DOHH2 (cell line): Measurements from ENCODE around the gene PRKCQ.
A peak's percentile ranks its signal among the peaks of the same experiment; 100 is the strongest.

Experiments
- H3F3A ChIP-seq: fragments of 200-600 bp; sonication (generic), shearing (Covaris generic); 2 replicates; pipeline ENCODE4 v1.6.0; 2016; ENCODE audit warnings: antibody characterized with exemption, mild to moderate bottlenecking; ENCODE audit not compliant: control insufficient read depth, insufficient read depth
- H3K27ac ChIP-seq: fragments of 200-600 bp; sonication (generic); 2 replicates; pipeline ENCODE4 v1.5.1; 2014; ENCODE audit warnings: low read depth, mild to moderate bottlenecking, low read length, moderate library complexity
- H3K27me3 ChIP-seq: fragments of 200-600 bp; sonication (generic); 2 replicates; pipeline ENCODE4 v1.6.1; 2014; ENCODE audit warnings: mild to moderate bottlenecking, low read length, mixed read lengths; ENCODE audit not compliant: control insufficient read depth
- H3K36me3 ChIP-seq: fragments of 200-600 bp; sonication (generic); 2 replicates; pipeline ENCODE4 v1.6.1; 2014; ENCODE audit warnings: mild to moderate bottlenecking, low read length, moderate library complexity, mixed read lengths; ENCODE audit not compliant: control insufficient read depth
- H3K4me1 ChIP-seq: fragments of 200-600 bp; sonication (generic); 2 replicates; pipeline ENCODE4 v1.6.1; 2014; ENCODE audit warnings: mild to moderate bottlenecking, low read length, mixed read lengths; ENCODE audit not compliant: control insufficient read depth
- H3K4me2 ChIP-seq: fragments of 200-600 bp; sonication (generic); 2 replicates; pipeline ENCODE4 v1.6.0; 2014; ENCODE audit warnings: mild to moderate bottlenecking, low read length, moderate library complexity
- H3K4me3 ChIP-seq: fragments of 200-600 bp; sonication (generic); 2 replicates; pipeline ENCODE4 v1.5.1; 2014; ENCODE audit warnings: mild to moderate bottlenecking, low read length, mixed read lengths
- H3K79me2 ChIP-seq: fragments of 200-600 bp; sonication (generic); 2 replicates; pipeline ENCODE4 v1.6.1; 2014; ENCODE audit warnings: mild to moderate bottlenecking, low read length, mixed read lengths; ENCODE audit not compliant: control insufficient read depth
- H3K9me2 ChIP-seq: fragments of 200-600 bp; sonication (generic); replicated peaks from 2 replicates; pipeline ENCODE4 v1.6.1; 2014; ENCODE audit warnings: mild to moderate bottlenecking, low read length, mixed read lengths; ENCODE audit not compliant: control insufficient read depth
- H3K9me3 ChIP-seq: fragments of 200-600 bp; sonication (generic); 2 replicates; pipeline ENCODE4 v1.6.1; 2014; ENCODE audit warnings: antibody characterized with exemption, low read length, mixed read lengths; ENCODE audit not compliant: control insufficient read depth, insufficient read depth
- H4K20me1 ChIP-seq: fragments of 200-600 bp; sonication (generic); 2 replicates; pipeline ENCODE4 v1.6.0; 2014; ENCODE audit warnings: low read depth, mild to moderate bottlenecking, antibody characterized with exemption, low read length, moderate library complexity; ENCODE audit not compliant: control insufficient read depth, insufficient read depth
- EZH2phosphoT487 ChIP-seq: fragments of 200-600 bp; sonication (generic); IDR thresholded peaks from 2 replicates; pipeline ENCODE4 v1.6.1; 2017; ENCODE audit warnings: borderline replicate concordance, mild to moderate bottlenecking, antibody characterized with exemption, low read length, moderate library complexity, mixed read lengths
- TF ChIP-seq, protein P1 (sequence below): fragments of 200-600 bp; sonication (generic); IDR thresholded peaks from one replicate; pipeline ENCODE4 v1.5.1; 2014; ENCODE audit warnings: antibody characterized with exemption, mild to moderate bottlenecking, low read depth, low read length; ENCODE audit not compliant: poor library complexity, severe bottlenecking

The PRKCQ gene

DNA sequence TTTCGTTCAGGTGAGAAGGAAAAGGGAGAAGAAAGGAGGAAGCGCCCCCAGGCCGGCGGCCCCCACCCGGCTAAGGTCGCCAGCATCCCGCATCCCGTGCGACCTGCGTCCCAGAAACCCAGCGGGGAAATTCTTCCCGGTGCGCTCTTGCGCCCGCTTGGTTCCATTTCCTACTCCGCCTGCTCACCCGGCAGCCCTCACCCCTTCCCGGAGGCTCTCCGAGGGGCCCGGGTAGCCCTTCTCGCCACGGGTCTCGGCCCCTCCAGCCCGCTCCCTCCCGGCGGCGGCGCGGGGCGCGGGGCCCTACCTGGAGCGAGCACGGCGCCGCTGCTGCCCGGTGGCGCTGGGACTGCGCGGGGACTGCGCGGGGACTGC, at the start of gene PRKCQ:
TSS of gene PRKCQ (minus strand) at position 373 of the 375 bp plus-strand sequence. CDS start 65,141 bp downstream, outside the sequence.
- Histone ChIP-seq H3K27ac (no peak within 1 kb of the TSS), H3K79me2 (no peaks in the 10 kb centered on the region), H3K4me2 (peak within 1 kb of the TSS; percentile 79), H3K9me2 (no peaks in the 10 kb centered on the region), H3K36me3 (no peaks in the 10 kb centered on the region), H4K20me1 (no peaks in the 10 kb centered on the region), H3K4me1 (0 out of 2 replicates have a peak, but pooled peaks cover 3% of the 10 kb centered on the region), H3K9me3 (no peaks in the 10 kb centered on the region), H3K27me3 (peaks cover 48% of the 10 kb centered on the region), H3F3A (no peaks in the 10 kb centered on the region), H3K4me3 (peak within 1 kb of the TSS; percentile 78)
- TF ChIP-seq, protein P1, sequence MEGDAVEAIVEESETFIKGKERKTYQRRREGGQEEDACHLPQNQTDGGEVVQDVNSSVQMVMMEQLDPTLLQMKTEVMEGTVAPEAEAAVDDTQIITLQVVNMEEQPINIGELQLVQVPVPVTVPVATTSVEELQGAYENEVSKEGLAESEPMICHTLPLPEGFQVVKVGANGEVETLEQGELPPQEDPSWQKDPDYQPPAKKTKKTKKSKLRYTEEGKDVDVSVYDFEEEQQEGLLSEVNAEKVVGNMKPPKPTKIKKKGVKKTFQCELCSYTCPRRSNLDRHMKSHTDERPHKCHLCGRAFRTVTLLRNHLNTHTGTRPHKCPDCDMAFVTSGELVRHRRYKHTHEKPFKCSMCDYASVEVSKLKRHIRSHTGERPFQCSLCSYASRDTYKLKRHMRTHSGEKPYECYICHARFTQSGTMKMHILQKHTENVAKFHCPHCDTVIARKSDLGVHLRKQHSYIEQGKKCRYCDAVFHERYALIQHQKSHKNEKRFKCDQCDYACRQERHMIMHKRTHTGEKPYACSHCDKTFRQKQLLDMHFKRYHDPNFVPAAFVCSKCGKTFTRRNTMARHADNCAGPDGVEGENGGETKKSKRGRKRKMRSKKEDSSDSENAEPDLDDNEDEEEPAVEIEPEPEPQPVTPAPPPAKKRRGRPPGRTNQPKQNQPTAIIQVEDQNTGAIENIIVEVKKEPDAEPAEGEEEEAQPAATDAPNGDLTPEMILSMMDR = no peak
- no peak for TF ChIP-seq EZH2phosphoT487

DNA sequence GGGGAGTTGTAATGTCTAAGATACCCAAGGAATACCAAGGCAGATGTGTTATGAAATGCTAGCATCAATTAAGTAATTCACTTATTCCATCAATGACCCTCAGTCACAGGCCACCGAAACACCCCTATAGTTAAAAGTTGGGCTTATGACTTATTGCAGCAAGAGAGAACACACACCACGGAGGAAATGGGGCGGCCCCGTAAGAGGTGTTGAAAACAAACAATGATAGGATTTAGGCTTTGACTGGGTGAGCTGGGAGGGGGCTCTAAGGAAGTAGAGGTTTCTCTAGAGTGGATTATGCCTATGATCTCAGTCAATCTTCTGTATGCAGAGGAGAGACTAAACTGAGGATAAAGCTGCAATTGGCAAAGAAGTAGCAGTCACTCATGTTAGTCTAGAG, 45.4 kb upstream of the PRKCQ start:
- Histone ChIP-seq H3F3A (no peaks in the 10 kb centered on the region), H3K27ac (no peak overlapping the region), H3K4me2 (no peak overlapping the region), H3K79me2 (no peaks in the 10 kb centered on the region), H3K9me2 (no peaks in the 10 kb centered on the region), H3K36me3 (no peaks in the 10 kb centered on the region), H3K4me3 (no peak overlapping the region), H4K20me1 (no peaks in the 10 kb centered on the region), H3K4me1 (no peaks in the 10 kb centered on the region), H3K9me3 (no peaks in the 10 kb centered on the region), H3K27me3 (peaks cover 9% of the 10 kb centered on the region; the same call in 1 of the 2 replicates)
- no peak for TF ChIP-seq EZH2phosphoT487

DNA sequence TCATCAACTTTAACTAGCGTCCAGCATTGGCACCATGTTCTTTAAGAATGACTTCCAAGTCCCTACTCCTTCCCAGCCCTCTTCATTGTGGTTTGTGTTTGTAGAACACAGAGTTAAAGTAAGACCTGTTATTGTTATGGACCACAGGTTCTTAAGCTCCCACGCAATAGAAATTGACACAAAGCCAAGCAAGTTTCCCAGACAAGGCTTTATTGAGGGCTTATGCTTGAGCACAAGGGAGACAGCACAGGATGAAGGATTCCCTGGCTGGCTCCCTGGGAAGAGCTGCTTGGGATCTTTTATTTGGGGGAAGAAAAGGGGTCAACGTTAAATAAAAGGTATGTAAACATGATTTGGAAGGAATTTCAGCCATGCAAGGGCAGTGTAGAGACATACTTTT, 44.3 kb upstream of the PRKCQ start:
- no peaks in the 10 kb centered on the region for H3K36me3 ChIP-seq
- TF ChIP-seq, protein P1 = no peak
- no peak for TF ChIP-seq EZH2phosphoT487
- H3K27me3 ChIP-seq = peaks cover 9% of the 10 kb centered on the region; the same call in 1 of the 2 replicates
- no peaks in the 10 kb centered on the region for H3K79me2 ChIP-seq
- no peaks in the 10 kb centered on the region for H3K9me3 ChIP-seq
- no peaks in the 10 kb centered on the region for H3K4me1 ChIP-seq
- H3K4me3 ChIP-seq = no peak overlapping the region
- no peaks in the 10 kb centered on the region for H3F3A ChIP-seq
- H3K27ac ChIP-seq = no peak overlapping the region
- H3K9me2 ChIP-seq = no peaks in the 10 kb centered on the region
- H4K20me1 ChIP-seq = no peaks in the 10 kb centered on the region
- no peak overlapping the region for H3K4me2 ChIP-seq

DNA sequence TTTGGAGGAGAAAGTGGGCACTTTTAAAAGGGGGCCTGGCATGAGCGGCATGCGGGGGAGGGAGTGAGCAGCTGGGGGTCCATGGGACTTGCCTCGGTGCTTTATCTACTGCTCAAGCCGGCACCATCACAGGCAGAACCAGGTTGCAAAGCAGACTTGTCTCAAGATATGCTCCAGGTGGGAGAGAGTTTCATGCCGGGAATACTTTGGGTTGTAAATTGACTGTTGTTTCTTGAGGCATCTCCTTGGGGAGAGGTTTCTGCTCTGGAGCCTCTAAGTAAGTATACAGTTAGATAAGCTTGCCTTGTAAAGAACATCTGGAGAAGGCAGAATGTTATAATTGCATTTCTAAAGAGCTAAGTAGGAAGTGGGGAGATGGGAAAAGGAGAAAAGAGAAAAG, 42.8 kb upstream of the PRKCQ start:
- Histone ChIP-seq H3K79me2 (no peaks in the 10 kb centered on the region), H4K20me1 (no peaks in the 10 kb centered on the region), H3K27me3 (peaks cover 9% of the 10 kb centered on the region; the same call in 1 of the 2 replicates), H3K9me2 (no peaks in the 10 kb centered on the region), H3K4me2 (no peak overlapping the region), H3K4me1 (no peaks in the 10 kb centered on the region), H3K4me3 (no peak overlapping the region), H3K36me3 (no peaks in the 10 kb centered on the region), H3K9me3 (no peaks in the 10 kb centered on the region), H3K27ac (no peak overlapping the region), H3F3A (no peaks in the 10 kb centered on the region)
- no peak for TF ChIP-seq EZH2phosphoT487
- TF ChIP-seq, protein P1 = no peak
